DOHH2 (cell line): Measurements from ENCODE around the gene SELENOP.

Experiments used
- H3F3A ChIP-seq: fragments of 200-600 bp; sonication (generic), shearing (Covaris generic); 2 replicates; pipeline ENCODE4 v1.6.0; 2016; ENCODE audit warnings: antibody characterized with exemption, mild to moderate bottlenecking; ENCODE audit not compliant: control insufficient read depth, insufficient read depth
- H3K27ac ChIP-seq: fragments of 200-600 bp; sonication (generic); 2 replicates; pipeline ENCODE4 v1.5.1; 2014; ENCODE audit warnings: low read depth, mild to moderate bottlenecking, low read length, moderate library complexity
- H3K27me3 ChIP-seq: fragments of 200-600 bp; sonication (generic); 2 replicates; pipeline ENCODE4 v1.6.1; 2014; ENCODE audit warnings: mild to moderate bottlenecking, low read length, mixed read lengths; ENCODE audit not compliant: control insufficient read depth
- H3K36me3 ChIP-seq: fragments of 200-600 bp; sonication (generic); 2 replicates; pipeline ENCODE4 v1.6.1; 2014; ENCODE audit warnings: mild to moderate bottlenecking, low read length, moderate library complexity, mixed read lengths; ENCODE audit not compliant: control insufficient read depth
- H3K4me1 ChIP-seq: fragments of 200-600 bp; sonication (generic); 2 replicates; pipeline ENCODE4 v1.6.1; 2014; ENCODE audit warnings: mild to moderate bottlenecking, low read length, mixed read lengths; ENCODE audit not compliant: control insufficient read depth
- H3K4me2 ChIP-seq: fragments of 200-600 bp; sonication (generic); 2 replicates; pipeline ENCODE4 v1.6.0; 2014; ENCODE audit warnings: mild to moderate bottlenecking, low read length, moderate library complexity
- H3K4me3 ChIP-seq: fragments of 200-600 bp; sonication (generic); 2 replicates; pipeline ENCODE4 v1.5.1; 2014; ENCODE audit warnings: mild to moderate bottlenecking, low read length, mixed read lengths
- H3K79me2 ChIP-seq: fragments of 200-600 bp; sonication (generic); 2 replicates; pipeline ENCODE4 v1.6.1; 2014; ENCODE audit warnings: mild to moderate bottlenecking, low read length, mixed read lengths; ENCODE audit not compliant: control insufficient read depth
- H3K9me2 ChIP-seq: fragments of 200-600 bp; sonication (generic); replicated peaks from 2 replicates; pipeline ENCODE4 v1.6.1; 2014; ENCODE audit warnings: mild to moderate bottlenecking, low read length, mixed read lengths; ENCODE audit not compliant: control insufficient read depth
- H3K9me3 ChIP-seq: fragments of 200-600 bp; sonication (generic); 2 replicates; pipeline ENCODE4 v1.6.1; 2014; ENCODE audit warnings: antibody characterized with exemption, low read length, mixed read lengths; ENCODE audit not compliant: control insufficient read depth, insufficient read depth
- H4K20me1 ChIP-seq: fragments of 200-600 bp; sonication (generic); 2 replicates; pipeline ENCODE4 v1.6.0; 2014; ENCODE audit warnings: low read depth, mild to moderate bottlenecking, antibody characterized with exemption, low read length, moderate library complexity; ENCODE audit not compliant: control insufficient read depth, insufficient read depth
- CTCF ChIP-seq: fragments of 200-600 bp; sonication (generic); IDR thresholded peaks from one replicate; pipeline ENCODE4 v1.5.1; 2014; ENCODE audit warnings: antibody characterized with exemption, mild to moderate bottlenecking, low read depth, low read length; ENCODE audit not compliant: poor library complexity, severe bottlenecking
- EZH2phosphoT487 ChIP-seq: fragments of 200-600 bp; sonication (generic); IDR thresholded peaks from 2 replicates; pipeline ENCODE4 v1.6.1; 2017; ENCODE audit warnings: borderline replicate concordance, mild to moderate bottlenecking, antibody characterized with exemption, low read length, moderate library complexity, mixed read lengths

SELENOP gene

GRCh38 chr5:42804717-42805339 lies 6.9 kb downstream of the SELENOP start:
- no peaks in the 10 kb centered on the region for H3K9me3 ChIP-seq
- no peaks in the 10 kb centered on the region for H4K20me1 ChIP-seq
- H3F3A ChIP-seq: no peaks in the 10 kb centered on the region
- no peaks in the 10 kb centered on the region for H3K36me3 ChIP-seq
- no peak overlapping the region for H3K4me2 ChIP-seq
- H3K27ac ChIP-seq: no peak overlapping the region
- TF ChIP-seq EZH2phosphoT487 (no peak), CTCF (no peak)
- no peaks in the 10 kb centered on the region for H3K27me3 ChIP-seq
- no peak overlapping the region for H3K4me3 ChIP-seq
- H3K4me1 ChIP-seq: no peaks in the 10 kb centered on the region
- H3K79me2 ChIP-seq: no peaks in the 10 kb centered on the region
- H3K9me2 ChIP-seq: no peaks in the 10 kb centered on the region

GRCh38 chr5:42801516-42802166 lies 10.1 kb downstream of the SELENOP start:
- no peak overlapping the region for H3K4me3 ChIP-seq
- TF ChIP-seq CTCF (no peak), EZH2phosphoT487 (no peak)
- no peaks in the 10 kb centered on the region for H3K4me1 ChIP-seq
- no peaks in the 10 kb centered on the region for H3K9me2 ChIP-seq
- H3K27me3 ChIP-seq: no peaks in the 10 kb centered on the region
- no peak overlapping the region for H3K4me2 ChIP-seq
- no peaks in the 10 kb centered on the region for H3K9me3 ChIP-seq
- H3F3A ChIP-seq: no peaks in the 10 kb centered on the region
- H3K79me2 ChIP-seq: no peaks in the 10 kb centered on the region
- H4K20me1 ChIP-seq: no peaks in the 10 kb centered on the region
- no peak overlapping the region for H3K27ac ChIP-seq
- peaks cover 6% of the 10 kb centered on the region; the same call in 1 of the 2 replicates for H3K36me3 ChIP-seq

- no peaks in the 10 kb centered on the region for H3K9me2 ChIP-seq
- no peak overlapping the region for H3K27ac ChIP-seq
- H3K4me1 ChIP-seq: no peaks in the 10 kb centered on the region
- no peaks in the 10 kb centered on the region for H3K79me2 ChIP-seq
- H3K4me2 ChIP-seq: no peak overlapping the region
- H3F3A ChIP-seq: no peaks in the 10 kb centered on the region
- TF ChIP-seq CTCF: no peak
- no peak for TF ChIP-seq EZH2phosphoT487
- H3K9me3 ChIP-seq: no peaks in the 10 kb centered on the region
- peaks cover 6% of the 10 kb centered on the region; the same call in 1 of the 2 replicates for H3K36me3 ChIP-seq
- H3K4me3 ChIP-seq: no peak overlapping the region
- H4K20me1 ChIP-seq: no peaks in the 10 kb centered on the region
- no peaks in the 10 kb centered on the region for H3K27me3 ChIP-seq
Measured at GRCh38 chr5:42800748-42801330, 10.9 kb downstream of the SELENOP start.
